ENCODE data around the gene DIPK2A. TPM values are rescaled to one million over a fixed set of nuclear protein-coding genes. Genes with fewer than 3 reads are reported as not detected.

The DIPK2A gene
- total RNA-seq, 1 experiment from 2014 or later: 26.1 TPM

- Histone ChIP-seq H3K4me1 (no peaks in the 10 kb centered on the region), H3K9me3 (replicated peaks) (no peaks in the 10 kb centered on the region), H3K4me3 (no peak overlapping the region), H3K36me3 (no peaks in the 10 kb centered on the region), H3K27ac (no peak overlapping the region), H3K27me3 (no peaks in the 10 kb centered on the region)
- DNase-seq: no peak
Observed at GRCh38 chr3:143963946-143964345, 7.7 kb upstream of the DIPK2A start.

- Histone ChIP-seq H3K4me3 (peak overlapping the region; percentile 66), H3K9me3 (replicated peaks) (no peaks in the 10 kb centered on the region), H3K27me3 (no peaks in the 10 kb centered on the region; the same call in 1 of the 2 replicates), H3K27ac (peak overlapping the region; percentile 57), H3K4me1 (no peaks in the 10 kb centered on the region), H3K36me3 (no peaks in the 10 kb centered on the region)
- peak; percentile 61 to 67 for DNase-seq
Observed at GRCh38 chr3:143970773-143971358, 757 bp upstream of the DIPK2A start.

GRCh38 chr3:143972155-143972504, 507 bp downstream of the DIPK2A start:
- Histone ChIP-seq H3K27ac (peak overlapping the region; percentile 57), H3K4me3 (peak overlapping the region; percentile 66), H3K4me1 (no peaks in the 10 kb centered on the region), H3K36me3 (no peaks in the 10 kb centered on the region), H3K9me3 (replicated peaks) (no peaks in the 10 kb centered on the region), H3K27me3 (no peaks in the 10 kb centered on the region; the same call in 1 of the 2 replicates)
- no peak for DNase-seq

DNA sequence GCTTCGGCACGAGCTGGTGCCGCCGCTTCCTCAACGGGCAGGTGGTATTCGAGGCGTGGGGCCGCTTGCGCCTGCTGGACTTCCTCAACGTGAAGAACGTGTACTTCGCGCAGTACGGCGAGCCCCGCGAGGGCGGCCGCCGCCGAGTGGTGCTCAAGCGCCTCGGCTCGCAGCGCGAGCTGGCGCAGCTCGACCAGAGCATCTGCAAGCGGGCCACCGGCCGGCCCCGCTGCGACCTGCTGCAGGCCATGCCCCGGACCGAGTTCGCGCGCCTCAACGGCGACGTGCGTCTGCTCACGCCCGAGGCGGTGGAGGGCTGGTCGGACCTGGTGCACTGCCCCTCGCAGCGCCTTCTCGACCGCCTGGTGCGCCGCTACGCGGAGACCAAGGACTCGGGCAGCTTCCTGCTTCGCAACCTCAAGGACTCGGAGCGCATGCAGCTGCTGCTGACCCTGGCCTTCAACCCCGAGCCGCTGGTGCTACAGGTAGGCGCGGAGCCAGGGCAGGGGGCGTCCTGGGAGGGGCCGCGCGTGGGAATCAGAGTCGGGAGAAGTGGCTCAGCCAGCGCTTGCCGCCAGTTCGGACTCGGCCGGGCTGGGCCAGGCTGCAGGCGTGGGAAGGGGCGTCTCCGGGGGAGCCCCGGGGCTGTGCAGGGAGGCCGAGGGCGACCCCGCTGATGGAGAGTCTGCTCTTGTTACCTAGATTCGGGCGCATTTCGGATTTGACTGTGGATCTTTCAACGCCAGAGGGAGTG, 1.1 kb downstream of the DIPK2A start:
- Histone ChIP-seq H3K27me3 (no peaks in the 10 kb centered on the region; the same call in 1 of the 2 replicates), H3K9me3 (replicated peaks) (no peaks in the 10 kb centered on the region), H3K36me3 (no peaks in the 10 kb centered on the region), H3K4me3 (peak overlapping the region; percentile 66), H3K4me1 (no peaks in the 10 kb centered on the region), H3K27ac (peak overlapping the region; percentile 57; the same call in 1 of the 2 replicates)
- DNase-seq: peak; percentile 73 to 75

- peak; percentile 63 to 83 for DNase-seq
- Histone ChIP-seq H3K36me3 (no peaks in the 10 kb centered on the region), H3K9me3 (replicated peaks) (no peaks in the 10 kb centered on the region), H3K4me1 (no peaks in the 10 kb centered on the region), H3K4me3 (peak overlapping the region; percentile 66), H3K27ac (peak overlapping the region; percentile 57; the same call in 1 of the 2 replicates), H3K27me3 (no peaks in the 10 kb centered on the region; the same call in 1 of the 2 replicates)
Observed at GRCh38 chr3:143973259-143974021, 1.8 kb downstream of the DIPK2A start.

- Histone ChIP-seq H3K27me3 (no peaks in the 10 kb centered on the region; the same call in 1 of the 2 replicates), H3K4me3 (peak overlapping the region; percentile 66), H3K4me1 (peaks cover 5% of the 10 kb centered on the region; the same call in 1 of the 2 replicates), H3K36me3 (no peaks in the 10 kb centered on the region), H3K9me3 (replicated peaks) (no peaks in the 10 kb centered on the region), H3K27ac (no peak overlapping the region)
- DNase-seq: no peak
Observed at GRCh38 chr3:143974271-143975238, 2.9 kb downstream of the DIPK2A start.

DNA sequence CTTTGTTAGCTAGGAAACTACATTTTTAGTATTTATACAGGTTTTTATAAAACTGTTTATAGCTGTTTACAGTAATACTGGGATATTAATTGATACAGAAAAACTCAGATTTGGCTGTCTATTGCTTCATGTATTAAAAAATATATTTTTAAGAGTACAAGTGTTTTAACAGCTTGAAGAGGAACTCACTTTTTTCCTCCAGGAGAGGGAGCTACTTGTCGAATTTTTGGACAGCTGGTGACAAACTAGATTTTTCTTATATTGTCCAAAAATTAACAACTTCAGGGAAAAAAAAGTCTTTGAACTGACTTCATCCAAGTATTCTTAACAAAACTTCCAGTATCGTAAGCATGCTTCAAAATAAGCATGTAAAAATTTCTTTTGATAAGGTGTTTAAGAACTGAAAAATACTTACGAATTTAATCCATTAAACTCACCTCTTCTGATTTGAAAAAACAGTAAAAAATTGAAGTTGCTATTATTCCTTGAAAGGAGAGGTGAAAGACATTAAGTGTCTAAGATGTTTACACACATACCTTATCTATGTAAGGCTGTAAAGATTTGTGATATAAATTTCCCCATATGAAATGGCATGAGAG, 4.0 kb downstream of the DIPK2A start:
- Histone ChIP-seq H3K27me3 (no peaks in the 10 kb centered on the region), H3K36me3 (no peaks in the 10 kb centered on the region), H3K27ac (no peak overlapping the region), H3K4me3 (no peak overlapping the region), H3K4me1 (peaks cover 8% of the 10 kb centered on the region), H3K9me3 (replicated peaks) (no peaks in the 10 kb centered on the region)
- peak in 1 of 2 experiments; percentile 50 for DNase-seq

GRCh38 chr3:143977341-143978262, 6.0 kb downstream of the DIPK2A start:
- Histone ChIP-seq H3K4me3 (no peak overlapping the region), H3K27me3 (no peaks in the 10 kb centered on the region), H3K27ac (no peak overlapping the region), H3K36me3 (no peaks in the 10 kb centered on the region), H3K9me3 (replicated peaks) (no peaks in the 10 kb centered on the region), H3K4me1 (peaks cover 8% of the 10 kb centered on the region)
- no peak for DNase-seq

- no peak for DNase-seq
- Histone ChIP-seq H3K27ac (no peak overlapping the region), H3K9me3 (replicated peaks) (no peaks in the 10 kb centered on the region), H3K36me3 (no peaks in the 10 kb centered on the region), H3K27me3 (no peaks in the 10 kb centered on the region), H3K4me1 (peaks cover 8% of the 10 kb centered on the region), H3K4me3 (no peak overlapping the region)
Observed at GRCh38 chr3:143978263-143978631, 6.6 kb downstream of the DIPK2A start.

DNA sequence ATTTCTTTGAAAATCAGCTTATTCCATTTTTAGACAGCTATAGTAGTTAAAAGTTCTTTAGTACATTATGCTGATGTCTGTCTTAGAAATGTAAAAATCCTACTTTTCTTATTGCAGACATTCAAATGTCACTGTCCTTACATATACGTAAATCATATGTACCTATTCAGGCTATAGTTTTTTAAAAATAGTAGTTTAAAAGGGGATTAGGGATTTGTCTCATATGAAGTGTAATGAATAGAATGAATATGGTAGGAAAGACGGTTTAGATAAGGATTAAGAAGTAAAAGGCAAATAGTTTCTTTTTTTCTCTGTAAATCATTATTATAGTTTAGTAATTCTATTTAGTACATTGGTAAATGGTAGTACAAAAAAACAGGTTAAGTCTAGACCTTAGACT, 7.4 kb downstream of the DIPK2A start:
- Histone ChIP-seq H3K27ac (peak overlapping the region; percentile 50; the same call in 1 of the 2 replicates), H3K4me3 (no peak overlapping the region), H3K9me3 (replicated peaks) (no peaks in the 10 kb centered on the region)

GRCh38 chr3:143979813-143980212, 8.2 kb downstream of the DIPK2A start:
- Histone ChIP-seq H3K9me3 (replicated peaks) (no peaks in the 10 kb centered on the region), H3K36me3 (no peaks in the 10 kb centered on the region), H3K27me3 (no peaks in the 10 kb centered on the region), H3K4me1 (peaks cover 8% of the 10 kb centered on the region), H3K27ac (peak overlapping the region; percentile 50), H3K4me3 (no peak overlapping the region)
- DNase-seq: peak in 1 of 2 experiments; percentile 36

More for the DNA sequence above, 7.4 kb downstream of the DIPK2A start:
- Histone ChIP-seq H3K36me3 (no peaks in the 10 kb centered on the region), H3K27me3 (no peaks in the 10 kb centered on the region), H3K4me1 (peaks cover 8% of the 10 kb centered on the region)
- DNase-seq: no peak

DNA sequence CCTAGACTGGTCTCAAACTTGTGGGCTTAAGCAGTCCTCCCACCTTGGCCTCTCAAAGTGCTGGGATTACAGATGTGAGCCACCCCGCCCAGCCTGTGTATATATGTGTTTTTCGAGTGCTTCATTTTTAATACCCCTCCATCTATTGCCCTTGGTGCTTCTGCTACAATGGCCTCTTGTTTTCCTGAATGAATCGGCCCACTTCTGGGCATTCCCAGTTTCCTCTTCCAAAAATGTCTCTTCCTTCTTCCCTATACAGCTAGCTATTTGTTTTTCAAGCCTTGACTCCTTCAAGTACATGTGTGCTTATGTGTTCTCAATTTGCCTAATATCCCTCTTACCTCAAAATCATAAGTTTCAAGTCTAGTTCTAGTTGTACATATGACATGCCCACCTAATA, 16.7 kb downstream of the DIPK2A start:
- 0 out of 2 replicates have a peak, but pooled peaks cover 3% of the 10 kb centered on the region for H3K36me3 ChIP-seq
- no peaks in the 10 kb centered on the region for H3K27me3 ChIP-seq
- no peak overlapping the region for H3K4me3 ChIP-seq
- H3K4me1 ChIP-seq: no peaks in the 10 kb centered on the region
- no peak for DNase-seq
- H3K27ac ChIP-seq: no peak overlapping the region
- no peaks in the 10 kb centered on the region for H3K9me3 ChIP-seq (replicated peaks)

DNA sequence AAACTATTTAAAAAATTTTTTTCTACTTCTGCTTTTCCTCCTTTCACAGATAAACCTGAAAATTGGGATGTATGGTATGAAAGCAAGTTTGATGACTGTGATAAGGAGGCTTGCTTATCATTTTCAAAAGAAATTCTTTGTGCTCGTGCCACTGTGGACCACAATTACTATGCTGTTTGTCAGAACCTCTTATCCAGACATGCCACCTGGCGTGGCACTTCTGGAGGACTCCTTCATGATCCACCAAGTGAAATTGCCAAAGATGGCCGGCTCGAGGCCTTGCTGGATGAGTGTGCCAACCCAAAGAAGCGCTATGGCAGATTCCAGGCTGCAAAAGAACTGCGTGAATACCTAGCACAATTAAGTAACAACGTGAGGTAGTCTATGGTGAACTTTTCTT, 17.8 kb downstream of the DIPK2A start:
- H3K4me3 ChIP-seq: no peak overlapping the region
- no peaks in the 10 kb centered on the region for H3K27me3 ChIP-seq
- H3K36me3 ChIP-seq: 0 out of 2 replicates have a peak, but pooled peaks cover 3% of the 10 kb centered on the region
- H3K27ac ChIP-seq: no peak overlapping the region
- H3K4me1 ChIP-seq: no peaks in the 10 kb centered on the region
- no peaks in the 10 kb centered on the region for H3K9me3 ChIP-seq (replicated peaks)
- no peak for DNase-seq
